ENCODE data around the gene DNAAF5. TPM values are rescaled to one million over a fixed set of nuclear protein-coding genes. Genes with fewer than 3 reads are reported as not detected.

The DNAAF5 gene
- total and polyA plus RNA-seq, 2 of the 4 experiments (the other 2 are of a cell fraction), result 12.4 to 32.6 TPM

DNA sequence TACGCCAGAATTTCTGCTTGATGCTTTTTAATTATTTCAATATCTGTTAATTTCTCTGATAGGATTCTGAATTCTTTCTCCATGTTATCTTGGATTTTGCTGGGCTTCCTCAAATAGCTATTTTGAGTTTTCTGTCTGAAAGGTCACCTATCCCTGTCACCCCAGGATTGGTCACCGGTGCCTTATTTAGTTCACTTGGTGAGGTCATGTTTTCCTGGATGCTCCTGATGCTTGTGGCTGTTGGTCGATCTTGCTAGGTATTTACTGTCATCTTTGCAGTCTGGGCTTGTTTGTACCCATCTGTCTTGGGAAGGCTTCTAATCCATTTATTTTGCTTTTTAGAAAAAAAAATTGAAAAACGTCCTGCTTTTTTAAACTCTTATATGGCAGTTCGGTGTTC is 11.7 kb downstream of the DNAAF5 start:
- no peak overlapping the region for H2BK5ac ChIP-seq (ENCODE audit: low read depth, low read length, poor library complexity, severe bottlenecking)
- no peak overlapping the region for H4K5ac ChIP-seq (ENCODE audit: low read depth, low read length)
- peaks cover 26% of the 10 kb centered on the region in 2 experiments for H3K79me1 ChIP-seq (ENCODE audit: low read depth in 1 of 2, low read length in 2 of 2)
- no peak for DNase-seq
- H4K91ac ChIP-seq (ENCODE audit: insufficient read depth, low read depth, low read length), result no peak overlapping the region
- H3K9me1 ChIP-seq (ENCODE audit: insufficient read depth, low read length), result no peaks in the 10 kb centered on the region
- no peak for TF ChIP-seq MAZ (IDR thresholded peaks at IDR 0.05; ENCODE audit: borderline replicate concordance, low read depth, low read length)
- TF ChIP-seq POLR2A (IDR thresholded peaks at IDR 0.05; ENCODE audit: low read depth, low read length), result no peak
- no peak for TF ChIP-seq BHLHE40 (IDR thresholded peaks at IDR 0.05; ENCODE audit: low read depth, low read length)
- no peak for TF ChIP-seq NFE2L2 (IDR thresholded peaks at IDR 0.05; ENCODE audit: low read depth, low read length)
- TF ChIP-seq, protein P1, sequence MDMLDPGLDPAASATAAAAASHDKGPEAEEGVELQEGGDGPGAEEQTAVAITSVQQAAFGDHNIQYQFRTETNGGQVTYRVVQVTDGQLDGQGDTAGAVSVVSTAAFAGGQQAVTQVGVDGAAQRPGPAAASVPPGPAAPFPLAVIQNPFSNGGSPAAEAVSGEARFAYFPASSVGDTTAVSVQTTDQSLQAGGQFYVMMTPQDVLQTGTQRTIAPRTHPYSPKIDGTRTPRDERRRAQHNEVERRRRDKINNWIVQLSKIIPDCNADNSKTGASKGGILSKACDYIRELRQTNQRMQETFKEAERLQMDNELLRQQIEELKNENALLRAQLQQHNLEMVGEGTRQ (IDR thresholded peaks at IDR 0.05; ENCODE audit: low read depth, low read length), result no peak
- TF ChIP-seq, protein P2, sequence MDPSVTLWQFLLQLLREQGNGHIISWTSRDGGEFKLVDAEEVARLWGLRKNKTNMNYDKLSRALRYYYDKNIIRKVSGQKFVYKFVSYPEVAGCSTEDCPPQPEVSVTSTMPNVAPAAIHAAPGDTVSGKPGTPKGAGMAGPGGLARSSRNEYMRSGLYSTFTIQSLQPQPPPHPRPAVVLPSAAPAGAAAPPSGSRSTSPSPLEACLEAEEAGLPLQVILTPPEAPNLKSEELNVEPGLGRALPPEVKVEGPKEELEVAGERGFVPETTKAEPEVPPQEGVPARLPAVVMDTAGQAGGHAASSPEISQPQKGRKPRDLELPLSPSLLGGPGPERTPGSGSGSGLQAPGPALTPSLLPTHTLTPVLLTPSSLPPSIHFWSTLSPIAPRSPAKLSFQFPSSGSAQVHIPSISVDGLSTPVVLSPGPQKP (IDR thresholded peaks at IDR 0.05; ENCODE audit: borderline replicate concordance, low read depth, low read length), result no peak
- TF ChIP-seq MXI1 (IDR thresholded peaks at IDR 0.05; ENCODE audit: borderline replicate concordance, low read depth, low read length), result no peak
- TF ChIP-seq, protein P3, sequence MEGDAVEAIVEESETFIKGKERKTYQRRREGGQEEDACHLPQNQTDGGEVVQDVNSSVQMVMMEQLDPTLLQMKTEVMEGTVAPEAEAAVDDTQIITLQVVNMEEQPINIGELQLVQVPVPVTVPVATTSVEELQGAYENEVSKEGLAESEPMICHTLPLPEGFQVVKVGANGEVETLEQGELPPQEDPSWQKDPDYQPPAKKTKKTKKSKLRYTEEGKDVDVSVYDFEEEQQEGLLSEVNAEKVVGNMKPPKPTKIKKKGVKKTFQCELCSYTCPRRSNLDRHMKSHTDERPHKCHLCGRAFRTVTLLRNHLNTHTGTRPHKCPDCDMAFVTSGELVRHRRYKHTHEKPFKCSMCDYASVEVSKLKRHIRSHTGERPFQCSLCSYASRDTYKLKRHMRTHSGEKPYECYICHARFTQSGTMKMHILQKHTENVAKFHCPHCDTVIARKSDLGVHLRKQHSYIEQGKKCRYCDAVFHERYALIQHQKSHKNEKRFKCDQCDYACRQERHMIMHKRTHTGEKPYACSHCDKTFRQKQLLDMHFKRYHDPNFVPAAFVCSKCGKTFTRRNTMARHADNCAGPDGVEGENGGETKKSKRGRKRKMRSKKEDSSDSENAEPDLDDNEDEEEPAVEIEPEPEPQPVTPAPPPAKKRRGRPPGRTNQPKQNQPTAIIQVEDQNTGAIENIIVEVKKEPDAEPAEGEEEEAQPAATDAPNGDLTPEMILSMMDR (conservative IDR thresholded peaks at IDR 0.05; ENCODE audit: low read depth, low read length), result no peak
- no peak for TF ChIP-seq CHD1 (IDR thresholded peaks at IDR 0.05; ENCODE audit: low read depth, low read length)
- TF ChIP-seq SMC3 (IDR thresholded peaks at IDR 0.05; ENCODE audit: low read depth, low read length), result no peak
- no peak for TF ChIP-seq CEBPB (IDR thresholded peaks at IDR 0.05; ENCODE audit: low read depth, low read length)
- no peak for TF ChIP-seq MAFK (IDR thresholded peaks at IDR 0.05; ENCODE audit: low read depth, low read length)
- no peak overlapping the region for H3K18ac ChIP-seq (ENCODE audit: low read depth, low read length)
- no peaks in the 10 kb centered on the region for H3K4me1 ChIP-seq (ENCODE audit: control insufficient read depth, insufficient read depth, low read length)
- no peak overlapping the region for H3K14ac ChIP-seq (replicated peaks; ENCODE audit: low read depth, low read length)
- no CpG with 5 or more reads among the region's 5 CpGs for WGBS, 2 experiments (ENCODE audit: extremely low coverage in 2 of 2, insufficient read length in 1 of 2)
- no peak overlapping the region for H3K4me2 ChIP-seq (ENCODE audit: low read depth, low read length)
- H3K36me3 ChIP-seq (ENCODE audit: control insufficient read depth, insufficient read depth, low read length), result peaks cover 17% of the 10 kb centered on the region
- intact Hi-C loops (cut with micrococcal nuclease), result no loop called here
- H3K27ac ChIP-seq (ENCODE audit: insufficient read depth, low read length), result no peak overlapping the region
- no peak overlapping the region for H2BK120ac ChIP-seq (ENCODE audit: low read depth, low read length)
- no peak overlapping the region for H2AK9ac ChIP-seq (replicated peaks; ENCODE audit: low read depth, low read length, poor library complexity)
- dilution Hi-C loops (cut with HindIII; ENCODE audit: low sequenced_read_pairs, unreplicated experiment), result no loop called here
- H3K27me3 ChIP-seq (ENCODE audit: control insufficient read depth, insufficient read depth, low read length), result no peaks in the 10 kb centered on the region
- H3K23ac ChIP-seq (ENCODE audit: low read depth, low read length), result no peak overlapping the region
- no TSS peak for BruUV-seq (replicated peaks)
- H3K9ac ChIP-seq (ENCODE audit: low read depth, low read length), result no peak overlapping the region
- H2AFZ ChIP-seq (replicated peaks; ENCODE audit: low read length, poor library complexity), result no peak overlapping the region
- H2AK5ac ChIP-seq (ENCODE audit: low read depth, low read length), result no peak overlapping the region
- in situ Hi-C loops (cut with MboI; ENCODE audit: low sequenced_read_pairs), result no loop called here
- ChIA-PET CTCF (no interaction called here), POLR2A (ENCODE audit: unreplicated experiment) (no interaction called here)
- no peak for ATAC-seq (ENCODE audit: low read depth)
- H3K9me3 ChIP-seq (ENCODE audit: control insufficient read depth, insufficient read depth, low read length), result peaks cover 3% of the 10 kb centered on the region; the same call in 1 of the 2 replicates
- H4K8ac ChIP-seq (ENCODE audit: low read depth in 2 of 2, low read length in 2 of 2), result no peak overlapping the region
- no peak overlapping the region for H3K4me3 ChIP-seq (ENCODE audit: insufficient read depth, low read depth, low read length)
- H4K20me1 ChIP-seq (ENCODE audit: insufficient read depth, low read length), result peaks cover 11% of the 10 kb centered on the region; the same call in 1 of the 2 replicates
- no peak overlapping the region for H3K56ac ChIP-seq (ENCODE audit: extremely low read depth, insufficient read depth, low read length)
- no peak overlapping the region for H3K4ac ChIP-seq (ENCODE audit: low read depth, low read length)
- H2BK15ac ChIP-seq (ENCODE audit: low read depth, low read length), result no peak overlapping the region
- no peak overlapping the region for H2BK20ac ChIP-seq (ENCODE audit: low read depth, low read length)
